ENCODE data around the gene MYO9A. TPM values are rescaled to one million over a fixed set of nuclear protein-coding genes. Genes with fewer than 3 reads are reported as not detected.
"Not testable (repeated sequence)": the region's sequence is repeated elsewhere in the genome, so short reads cannot be mapped to it uniquely, and the experiment has no call there.

The MYO9A gene
- total RNA-seq, 1 donor, result 55.9 TPM

DNA sequence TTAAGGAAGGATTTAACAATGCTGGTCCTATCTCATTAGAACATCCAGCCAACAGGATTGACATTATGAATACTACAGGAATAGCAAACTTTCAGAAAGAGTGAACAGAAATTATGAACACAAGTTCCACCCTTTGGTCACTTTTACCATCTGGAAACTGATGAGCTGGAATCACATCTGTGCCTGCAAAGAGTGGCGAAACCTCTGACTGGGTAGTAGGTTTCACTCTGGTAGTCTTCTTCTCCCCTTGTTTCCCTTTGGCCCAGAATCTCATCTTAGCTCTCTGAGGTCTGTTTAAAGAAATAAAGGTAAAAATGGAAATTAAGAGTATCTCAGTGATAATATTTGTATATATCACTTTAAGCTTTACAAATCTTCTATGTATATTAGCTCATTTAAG, 234.5 kb downstream of the MYO9A start:
- TF ChIP-seq, protein P1, sequence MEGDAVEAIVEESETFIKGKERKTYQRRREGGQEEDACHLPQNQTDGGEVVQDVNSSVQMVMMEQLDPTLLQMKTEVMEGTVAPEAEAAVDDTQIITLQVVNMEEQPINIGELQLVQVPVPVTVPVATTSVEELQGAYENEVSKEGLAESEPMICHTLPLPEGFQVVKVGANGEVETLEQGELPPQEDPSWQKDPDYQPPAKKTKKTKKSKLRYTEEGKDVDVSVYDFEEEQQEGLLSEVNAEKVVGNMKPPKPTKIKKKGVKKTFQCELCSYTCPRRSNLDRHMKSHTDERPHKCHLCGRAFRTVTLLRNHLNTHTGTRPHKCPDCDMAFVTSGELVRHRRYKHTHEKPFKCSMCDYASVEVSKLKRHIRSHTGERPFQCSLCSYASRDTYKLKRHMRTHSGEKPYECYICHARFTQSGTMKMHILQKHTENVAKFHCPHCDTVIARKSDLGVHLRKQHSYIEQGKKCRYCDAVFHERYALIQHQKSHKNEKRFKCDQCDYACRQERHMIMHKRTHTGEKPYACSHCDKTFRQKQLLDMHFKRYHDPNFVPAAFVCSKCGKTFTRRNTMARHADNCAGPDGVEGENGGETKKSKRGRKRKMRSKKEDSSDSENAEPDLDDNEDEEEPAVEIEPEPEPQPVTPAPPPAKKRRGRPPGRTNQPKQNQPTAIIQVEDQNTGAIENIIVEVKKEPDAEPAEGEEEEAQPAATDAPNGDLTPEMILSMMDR (IDR thresholded peaks at IDR 0.05; ENCODE audit: insufficient read depth, low read length), result no peak
- no peak overlapping the region for H3K4me3 ChIP-seq (ENCODE audit: low read depth, low read length)
- DNase-seq (ENCODE audit: low read depth), result no peak

DNA sequence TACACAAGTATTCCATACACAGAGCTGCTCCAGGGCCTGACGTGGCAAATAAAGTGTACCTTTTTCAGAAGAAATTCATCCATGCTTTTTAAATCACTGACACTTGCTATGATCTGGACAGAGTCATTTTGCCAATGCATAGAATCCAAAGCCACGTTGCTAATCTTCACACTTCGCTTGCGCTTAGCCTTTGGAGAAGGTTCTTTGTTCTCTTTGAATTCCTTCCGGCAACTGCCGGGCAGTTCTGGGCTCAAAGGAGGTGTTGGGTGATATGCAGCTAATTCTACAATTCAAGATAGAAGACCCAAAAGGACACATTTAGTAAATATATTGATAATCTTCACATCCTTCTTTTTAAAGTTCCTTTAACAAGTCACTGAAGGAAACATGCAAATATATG, 237.7 kb downstream of the MYO9A start:
- H3K4me3 ChIP-seq (ENCODE audit: low read depth, low read length), result no peak overlapping the region
- TF ChIP-seq, protein P1 (IDR thresholded peaks at IDR 0.05; ENCODE audit: insufficient read depth, low read length), result no peak
- DNase-seq (ENCODE audit: low read depth), result no peak

DNA sequence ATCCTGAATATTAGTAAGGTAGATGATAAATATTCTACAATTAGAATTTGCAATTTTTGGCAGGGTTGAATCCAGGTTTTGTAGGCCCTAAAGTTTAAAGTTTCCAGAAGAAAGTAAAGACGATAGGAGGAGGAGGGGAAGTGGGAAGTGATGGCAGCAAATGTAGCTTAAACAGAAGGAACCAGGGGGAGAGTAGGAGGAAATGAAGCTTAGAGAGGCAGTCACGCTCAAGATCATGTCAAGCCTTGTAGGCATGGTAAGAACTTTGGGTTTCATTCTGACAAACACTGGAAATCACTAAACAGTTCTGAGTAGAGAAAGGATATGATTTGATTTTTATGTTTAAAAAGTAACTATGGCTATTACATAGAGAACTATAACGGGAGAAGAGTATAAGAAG, 243.7 kb downstream of the MYO9A start:
- DNase-seq (ENCODE audit: low read depth), result no peak
- TF ChIP-seq, protein P1 (IDR thresholded peaks at IDR 0.05; ENCODE audit: insufficient read depth, low read length), result no peak

DNA sequence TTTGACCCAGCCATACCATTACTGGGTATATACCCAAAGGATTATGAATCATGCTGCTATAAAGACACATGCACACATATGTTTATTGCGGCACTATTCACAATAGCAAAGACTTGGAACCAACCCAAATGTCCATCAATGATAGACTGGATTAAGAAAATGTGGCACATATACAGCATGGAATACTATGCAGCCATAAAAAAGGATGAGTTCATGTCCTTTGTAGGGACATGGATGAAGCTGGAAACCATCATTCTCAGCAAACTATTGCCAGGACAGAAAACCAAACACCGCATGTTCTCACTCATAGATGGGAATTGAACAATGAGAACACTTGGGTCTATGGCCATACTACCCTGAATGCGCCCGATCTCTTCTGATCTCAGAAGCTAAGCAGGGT, 259.7 kb downstream of the MYO9A start:
- not testable (repeated sequence) for H3K4me3 ChIP-seq (ENCODE audit: low read depth, low read length); DNase-seq (ENCODE audit: low read depth)

More for the DNA sequence above, 243.7 kb downstream of the MYO9A start:
- no peak overlapping the region for H3K4me3 ChIP-seq (ENCODE audit: low read depth, low read length)

DNA sequence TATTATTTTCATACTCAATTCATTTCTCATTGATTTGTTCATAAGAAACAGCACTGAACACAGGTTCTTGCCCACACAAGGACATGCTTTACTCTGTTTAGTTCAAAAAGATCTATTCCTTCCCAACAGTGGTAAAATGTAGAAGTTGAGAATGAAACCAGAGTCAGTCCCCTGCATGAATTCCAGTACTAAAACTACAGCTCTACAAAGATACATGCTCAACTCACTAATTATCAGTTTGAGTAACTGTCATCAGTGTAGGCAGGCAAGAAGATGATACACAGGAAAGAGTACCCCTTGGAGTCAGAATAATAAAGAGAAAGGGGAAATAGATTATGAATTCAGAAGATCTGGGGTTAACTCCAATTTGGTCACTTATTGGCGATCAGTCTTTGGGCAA, 264.4 kb downstream of the MYO9A start:
- DNase-seq (ENCODE audit: low read depth), result no peak
- no peak overlapping the region for H3K4me3 ChIP-seq (ENCODE audit: low read depth, low read length)
- TF ChIP-seq, protein P1 (IDR thresholded peaks at IDR 0.05; ENCODE audit: insufficient read depth, low read length), result no peak

DNA sequence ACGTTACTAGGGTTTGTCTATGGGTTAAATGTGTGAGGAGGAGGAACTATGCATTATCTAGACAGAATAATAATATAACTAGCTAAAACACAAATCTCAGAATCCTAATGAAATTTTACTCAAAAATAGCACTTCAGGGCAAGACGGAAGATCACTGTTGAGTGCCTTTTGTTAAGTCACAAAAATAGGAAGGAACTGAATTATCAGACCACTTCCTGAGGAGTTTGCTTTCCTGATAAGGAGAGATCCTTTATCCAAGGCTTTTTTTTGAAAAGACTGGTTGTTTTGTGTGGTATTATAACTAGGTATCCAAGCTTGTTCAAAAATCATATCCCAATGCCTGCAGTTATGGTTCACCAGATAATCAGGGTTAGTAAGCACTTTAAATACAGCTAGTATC, 273.0 kb downstream of the MYO9A start:
- no peak overlapping the region for H3K4me3 ChIP-seq (ENCODE audit: low read depth, low read length)
- TF ChIP-seq, protein P1 (IDR thresholded peaks at IDR 0.05; ENCODE audit: insufficient read depth, low read length), result no peak
- no peak for DNase-seq (ENCODE audit: low read depth)

DNA sequence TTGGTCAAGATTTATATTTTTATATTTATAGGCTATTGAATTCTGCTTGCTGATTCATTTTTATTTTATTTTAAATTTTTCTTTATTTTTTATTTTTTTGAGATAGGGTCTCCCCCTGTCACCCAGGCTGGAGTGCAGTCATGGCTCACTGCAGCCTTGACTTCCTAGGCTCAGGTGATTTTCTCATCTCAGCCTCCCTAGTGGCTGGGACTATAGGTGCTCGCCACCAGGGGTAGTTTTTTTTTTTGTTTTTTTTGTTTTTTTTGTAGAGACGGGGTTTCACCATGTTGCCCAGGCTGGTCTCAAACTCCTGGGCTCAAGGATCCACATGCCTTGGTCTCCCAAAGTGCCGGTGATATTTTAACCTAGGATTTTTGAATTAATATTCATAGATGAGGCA, 276.4 kb downstream of the MYO9A start:
- H3K4me3 ChIP-seq (ENCODE audit: low read depth, low read length), result no peak overlapping the region
- no peak for DNase-seq (ENCODE audit: low read depth)
- TF ChIP-seq, protein P1 (IDR thresholded peaks at IDR 0.05; ENCODE audit: insufficient read depth, low read length), result no peak
